Measurements from ENCODE around the gene LUC7L3. TPM values are rescaled to one million over a fixed set of nuclear protein-coding genes. Genes with fewer than 3 reads are reported as not detected.

LUC7L3 gene
- total and polyA plus RNA-seq, 2 experiments from 2014 or later = 69.3 to 501 TPM

- no peak overlapping the region for H3K4me2 ChIP-seq
- H3K79me2 ChIP-seq (replicated peaks; ENCODE audit: insufficient read depth) = peaks cover 96% of the 10 kb centered on the region
- Mint-ChIP-seq H3K9me3 (no peaks in the 10 kb centered on the region), H3K27me3 (ENCODE audit: insufficient read depth, low read depth, poor library complexity) (no peaks in the 10 kb centered on the region), H3K27ac (no peak overlapping the region), H3K4me3 (no peak overlapping the region), H3K4me1 (no peaks in the 10 kb centered on the region), H3K36me3 (ENCODE audit: low read depth) (peaks cover 56% of the 10 kb centered on the region)
- H3K27me3 ChIP-seq (ENCODE audit: insufficient read depth) = no peaks in the 10 kb centered on the region
- H3K4me1 ChIP-seq (ENCODE audit: insufficient read depth) = no peaks in the 10 kb centered on the region
- H3F3A ChIP-seq (replicated peaks; ENCODE audit: low read depth) = no peaks in the 10 kb centered on the region
- H2AFZ ChIP-seq = no peak overlapping the region
- H4K20me1 ChIP-seq (replicated peaks; ENCODE audit: insufficient read depth) = peaks cover 73% of the 10 kb centered on the region
- no peak overlapping the region for H3K27ac ChIP-seq (ENCODE audit: low read depth)
- no peaks in the 10 kb centered on the region for H3K9me2 ChIP-seq (ENCODE audit: insufficient read depth)
- no peak overlapping the region for H3K4me3 ChIP-seq
- ATAC-seq = no peak
- peaks cover 38% of the 10 kb centered on the region for H3K36me3 ChIP-seq (ENCODE audit: insufficient read depth)
- DNase-seq (ENCODE audit: low spot score) = no peak
- no peak for TF ChIP-seq NANOG (IDR thresholded peaks at IDR 0.05; ENCODE audit: borderline replicate concordance)
- TF ChIP-seq CREB1 (CRISPR knock-in tag; IDR thresholded peaks at IDR 0.05; ENCODE audit: low read depth) = no peak
- TF ChIP-seq ETS1 (IDR thresholded peaks at IDR 0.05) = no peak
- no peak for TF ChIP-seq JUNB (IDR thresholded peaks at IDR 0.05; ENCODE audit: unreplicated experiment)
- TF ChIP-seq STAT1 (IDR thresholded peaks at IDR 0.05; ENCODE audit: unreplicated experiment) = no peak
- TF ChIP-seq CTCF (conservative IDR thresholded peaks at IDR 0.05; ENCODE audit: low read depth in 2 of 2) = no peak
- TF ChIP-seq EZH2 (IDR thresholded peaks at IDR 0.05; ENCODE audit: low read depth, unreplicated experiment) = no peak
- no peak for TF ChIP-seq ZNF462 (CRISPR knock-in tag; IDR thresholded peaks at IDR 0.05)
- no peak for TF ChIP-seq ZNF331 (CRISPR knock-in tag; IDR thresholded peaks at IDR 0.05; ENCODE audit: low read depth)
- TF ChIP-seq EZH2phosphoT487 (IDR thresholded peaks at IDR 0.05; ENCODE audit: unreplicated experiment) = no peak
- no peak for TF ChIP-seq POLR2AphosphoS5 (IDR thresholded peaks at IDR 0.05; ENCODE audit: low read depth)
- TF ChIP-seq REST (IDR thresholded peaks at IDR 0.05; ENCODE audit: unreplicated experiment) = no peak
- TF ChIP-seq ZNF114 (CRISPR knock-in tag; IDR thresholded peaks at IDR 0.05) = no peak
These were observed 17.8 kb downstream of the LUC7L3 start for GRCh38 chr17:50737118-50737698.

Measured in GM23338 (cell line).